ENCODE measurements around the gene DDIT3.

DNA sequence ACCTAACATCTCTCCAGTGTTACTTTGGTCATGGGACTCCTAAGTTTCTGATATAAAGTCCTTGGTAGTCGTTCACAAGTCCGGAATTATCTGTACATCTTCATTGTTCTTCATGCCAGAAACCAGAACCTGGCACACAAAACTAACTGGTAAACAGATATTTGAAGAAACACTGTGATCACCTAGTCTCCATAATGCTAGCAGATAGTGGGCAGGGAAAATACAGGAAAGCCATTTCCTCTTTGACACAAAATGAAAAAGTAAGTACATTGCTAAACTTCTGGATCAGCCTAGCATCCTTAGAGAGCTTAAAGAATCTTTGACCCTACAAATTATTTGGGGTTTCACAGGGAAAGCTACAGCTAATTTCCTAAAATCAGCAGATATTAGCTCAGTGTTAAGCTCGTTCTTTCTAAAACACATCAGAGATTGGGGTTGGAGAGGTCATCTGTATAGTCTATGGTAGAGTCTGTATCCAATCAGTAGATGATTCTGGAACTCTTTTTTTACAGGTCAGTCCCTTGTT, 4.8 kb downstream of the DDIT3 start:
- TF ChIP-seq, protein P1, sequence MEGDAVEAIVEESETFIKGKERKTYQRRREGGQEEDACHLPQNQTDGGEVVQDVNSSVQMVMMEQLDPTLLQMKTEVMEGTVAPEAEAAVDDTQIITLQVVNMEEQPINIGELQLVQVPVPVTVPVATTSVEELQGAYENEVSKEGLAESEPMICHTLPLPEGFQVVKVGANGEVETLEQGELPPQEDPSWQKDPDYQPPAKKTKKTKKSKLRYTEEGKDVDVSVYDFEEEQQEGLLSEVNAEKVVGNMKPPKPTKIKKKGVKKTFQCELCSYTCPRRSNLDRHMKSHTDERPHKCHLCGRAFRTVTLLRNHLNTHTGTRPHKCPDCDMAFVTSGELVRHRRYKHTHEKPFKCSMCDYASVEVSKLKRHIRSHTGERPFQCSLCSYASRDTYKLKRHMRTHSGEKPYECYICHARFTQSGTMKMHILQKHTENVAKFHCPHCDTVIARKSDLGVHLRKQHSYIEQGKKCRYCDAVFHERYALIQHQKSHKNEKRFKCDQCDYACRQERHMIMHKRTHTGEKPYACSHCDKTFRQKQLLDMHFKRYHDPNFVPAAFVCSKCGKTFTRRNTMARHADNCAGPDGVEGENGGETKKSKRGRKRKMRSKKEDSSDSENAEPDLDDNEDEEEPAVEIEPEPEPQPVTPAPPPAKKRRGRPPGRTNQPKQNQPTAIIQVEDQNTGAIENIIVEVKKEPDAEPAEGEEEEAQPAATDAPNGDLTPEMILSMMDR (IDR thresholded peaks at IDR 0.05), result no peak
- no peak for TF ChIP-seq ZFX (IDR thresholded peaks at IDR 0.05; ENCODE audit: borderline replicate concordance)

Measured in 22Rv1 (cell line).